ENCODE results near the gene THUMPD3. TPM values are rescaled to one million over a fixed set of nuclear protein-coding genes. Genes with fewer than 3 reads are reported as not detected.

The THUMPD3 gene
- total RNA-seq, 1 donor from 2014 or later, result 43.8 TPM

DNA sequence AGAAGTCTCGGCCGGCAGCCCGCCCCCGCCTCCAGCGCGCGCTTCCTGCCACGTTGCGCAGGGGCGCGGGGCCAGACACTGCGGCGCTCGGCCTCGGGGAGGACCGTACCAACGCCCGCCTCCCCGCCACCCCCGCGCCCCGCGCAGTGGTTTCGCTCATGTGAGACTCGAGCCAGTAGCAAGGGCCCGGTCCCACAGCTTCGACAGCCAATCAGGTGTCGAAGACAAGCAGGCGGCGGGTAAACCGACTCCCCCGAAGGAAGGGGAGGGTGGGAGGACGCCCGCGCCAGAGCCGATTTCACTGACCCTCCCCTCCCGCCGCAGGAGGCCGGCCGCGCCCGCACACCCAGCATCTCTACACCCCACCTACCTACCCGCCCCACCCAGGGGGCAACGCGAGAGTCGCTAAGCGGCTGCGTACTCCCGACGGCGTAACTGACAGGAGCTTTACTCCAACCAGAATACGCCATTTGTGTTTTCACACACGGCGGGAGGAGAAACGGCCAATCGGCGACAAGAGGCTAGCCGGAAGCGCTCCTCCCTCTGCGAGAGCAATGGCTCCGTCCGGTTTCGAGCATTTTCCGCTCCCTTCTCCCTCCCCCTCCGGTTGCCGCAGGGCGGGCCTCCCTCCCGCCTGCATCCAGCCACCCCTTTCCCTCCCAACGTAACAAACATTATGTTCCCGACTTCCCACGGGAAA, 33.9 kb downstream of the THUMPD3 start:
- Histone ChIP-seq H3K27ac (ENCODE audit: low read depth, low read length) (peak overlapping the region; percentile 99), H3K4me1 (ENCODE audit: control insufficient read depth in 3 of 3, insufficient read depth in 3 of 3, low read length in 3 of 3) (peaks cover 29 to 57% (median 41%) of the 10 kb centered on the region in 3 donors), H3K4me3 (ENCODE audit: low read length in 3 of 3) (peak overlapping the region; percentile 81 to 84 (median 83)), H3K27me3 (ENCODE audit: control insufficient read depth in 3 of 3, insufficient read depth in 3 of 3, low read length in 3 of 3) (no peaks in the 10 kb centered on the region), H3K9me3 (ENCODE audit: control insufficient read depth in 3 of 3, low read length in 3 of 3) (no peaks in the 10 kb centered on the region), H3K36me3 (ENCODE audit: control insufficient read depth in 3 of 3, insufficient read depth in 3 of 3, low read length in 3 of 3) (peaks cover 0 to 10% (median 0%) of the 10 kb centered on the region in 3 donors), H3K9ac (ENCODE audit: low read depth in 1 of 3, low read length in 3 of 3) (peak overlapping the region; percentile 81 to 83 (median 82))

DNA sequence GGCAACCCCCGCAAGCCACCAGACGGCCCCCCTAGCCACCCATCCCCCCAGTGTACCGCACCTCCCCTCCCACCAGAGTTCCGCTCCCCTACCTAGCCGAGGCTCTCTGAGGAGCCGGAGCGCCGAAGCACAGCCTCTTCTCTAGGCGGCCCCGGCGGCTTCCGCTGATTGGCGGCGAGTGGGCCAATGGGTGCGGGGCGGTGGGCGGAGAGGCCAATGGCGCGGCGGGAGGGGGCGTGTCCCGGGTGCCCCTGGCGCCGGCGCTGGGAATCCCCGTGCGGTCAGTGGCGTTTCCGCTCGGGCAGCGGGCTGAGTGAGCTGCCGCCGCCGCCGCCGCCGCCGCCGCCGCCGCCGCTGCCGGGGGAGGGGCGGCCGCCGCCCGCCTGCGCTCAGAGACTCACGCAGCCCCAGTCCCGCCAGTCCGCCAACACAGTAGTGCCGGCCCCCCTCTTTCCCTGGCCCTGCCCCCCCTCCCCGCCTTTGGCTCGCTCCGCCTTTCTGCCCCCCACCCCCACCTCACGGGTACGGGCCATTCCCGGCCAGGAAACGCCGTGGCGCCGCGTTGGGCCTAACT, 34.6 kb downstream of the THUMPD3 start, which contains the start of gene SETD5:
TSS of gene SETD5 (plus strand) at position 284 of the 574 bp plus-strand sequence. CDS start 31,324 bp downstream, outside the sequence.
- Histone ChIP-seq H3K27ac (ENCODE audit: low read depth, low read length) (peak within 1 kb of the TSS; percentile 99), H3K4me3 (ENCODE audit: low read length in 3 of 3) (peak within 1 kb of the TSS; percentile 83 to 94 (median 91)), H3K4me1 (ENCODE audit: control insufficient read depth in 3 of 3, insufficient read depth in 3 of 3, low read length in 3 of 3) (peaks cover 32 to 58% (median 47%) of the 10 kb centered on the region in 3 donors), H3K27me3 (ENCODE audit: control insufficient read depth in 3 of 3, insufficient read depth in 3 of 3, low read length in 3 of 3) (no peaks in the 10 kb centered on the region), H3K9ac (ENCODE audit: low read depth in 1 of 3, low read length in 3 of 3) (peak within 1 kb of the TSS; percentile 99 to 100 (median 99)), H3K9me3 (ENCODE audit: control insufficient read depth in 3 of 3, low read length in 3 of 3) (no peaks in the 10 kb centered on the region), H3K36me3 (ENCODE audit: control insufficient read depth in 3 of 3, insufficient read depth in 3 of 3, low read length in 3 of 3) (peaks cover 0 to 10% (median 0%) of the 10 kb centered on the region in 3 donors)

DNA sequence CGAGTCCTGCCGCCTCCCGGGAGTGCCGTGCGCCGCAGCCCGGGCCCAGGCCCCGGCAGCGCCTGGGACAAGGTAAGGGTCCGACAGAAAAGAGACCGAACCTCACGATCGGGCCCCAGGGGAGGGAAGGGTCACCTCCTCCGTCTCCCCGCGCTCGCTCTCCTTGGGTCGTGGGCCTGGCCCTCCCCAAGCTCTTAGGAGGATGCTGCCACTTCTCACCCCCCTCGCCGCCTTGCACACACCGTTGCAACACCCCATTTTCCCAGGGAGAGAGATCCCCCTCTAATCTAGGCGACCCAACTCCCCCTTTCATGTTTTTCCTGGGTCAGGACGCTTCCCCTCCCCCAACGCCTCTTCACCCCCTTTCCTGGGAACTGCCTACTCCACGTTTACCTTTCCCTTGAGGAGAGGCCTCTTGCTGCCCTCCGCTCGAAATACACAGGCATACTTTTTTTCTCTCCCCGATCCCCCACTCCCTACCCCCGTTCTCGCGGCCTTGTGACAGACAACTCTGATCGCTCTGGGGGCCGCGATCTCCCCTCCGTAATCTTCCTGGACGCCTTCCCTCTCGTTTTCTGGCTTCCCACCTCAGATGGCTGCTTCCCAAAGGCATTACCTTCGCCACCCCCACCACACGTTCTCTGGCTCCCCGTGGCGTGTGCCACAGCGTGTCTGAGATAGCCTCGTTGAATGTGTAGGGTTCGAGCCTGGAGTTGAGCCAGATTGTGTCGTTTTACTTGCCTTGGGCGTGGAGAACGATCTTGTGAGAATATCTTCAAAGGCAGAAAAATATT, 35.2 kb downstream of the THUMPD3 start:
- H3K9ac ChIP-seq (ENCODE audit: low read depth in 1 of 3, low read length in 3 of 3), result peak overlapping the region; percentile 99 to 100 (median 99)
- H3K9me3 ChIP-seq (ENCODE audit: control insufficient read depth in 3 of 3, low read length in 3 of 3), result no peaks in the 10 kb centered on the region
- peaks cover 0 to 6% (median 0%) of the 10 kb centered on the region in 3 donors for H3K36me3 ChIP-seq (ENCODE audit: control insufficient read depth in 3 of 3, insufficient read depth in 3 of 3, low read length in 3 of 3)
- H3K4me1 ChIP-seq (ENCODE audit: control insufficient read depth in 3 of 3, insufficient read depth in 3 of 3, low read length in 3 of 3), result peaks cover 38 to 60% (median 54%) of the 10 kb centered on the region in 3 donors
- H3K4me3 ChIP-seq (ENCODE audit: low read length in 3 of 3), result peak overlapping the region; percentile 74 to 94 (median 91)
- H3K27ac ChIP-seq (ENCODE audit: low read depth, low read length), result peak overlapping the region; percentile 99
- H3K27me3 ChIP-seq (ENCODE audit: control insufficient read depth in 3 of 3, insufficient read depth in 3 of 3, low read length in 3 of 3), result no peaks in the 10 kb centered on the region

DNA sequence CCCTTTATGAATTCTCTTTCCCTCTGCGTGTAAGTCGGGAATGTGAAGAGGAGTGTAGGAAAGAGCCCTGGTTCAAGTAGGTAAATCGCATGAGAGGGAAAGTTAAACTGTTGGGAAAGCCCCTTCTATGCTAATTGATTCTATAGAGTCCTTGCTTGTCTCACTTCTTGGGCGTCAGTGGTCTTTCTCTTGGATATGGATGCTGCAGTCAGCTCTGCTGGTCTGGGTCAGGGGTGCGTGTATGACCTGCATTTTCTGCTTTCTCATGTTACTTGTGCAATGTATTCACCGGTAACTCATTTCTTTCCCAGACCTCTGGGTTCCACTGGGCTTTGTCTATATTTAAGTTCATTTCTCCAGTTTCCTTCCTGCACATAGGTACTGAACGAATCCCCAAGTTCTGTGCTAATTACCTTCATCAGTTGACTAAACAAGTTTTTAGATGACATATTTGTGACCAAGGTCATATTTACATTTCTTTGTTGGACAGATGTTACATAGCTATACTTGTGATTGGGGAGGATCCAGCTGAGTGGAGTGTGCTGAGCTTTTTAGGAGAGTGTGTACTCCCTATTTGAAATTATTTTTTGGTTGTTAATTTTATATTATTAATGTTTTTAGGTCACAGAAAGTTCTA, 36.0 kb downstream of the THUMPD3 start:
- Histone ChIP-seq H3K4me3 (ENCODE audit: low read length in 3 of 3) (peak overlapping the region; percentile 74 to 94 (median 91)), H3K27me3 (ENCODE audit: control insufficient read depth in 3 of 3, insufficient read depth in 3 of 3, low read length in 3 of 3) (no peaks in the 10 kb centered on the region), H3K27ac (ENCODE audit: low read depth, low read length) (peak overlapping the region; percentile 99), H3K9ac (ENCODE audit: low read depth in 1 of 3, low read length in 3 of 3) (peak overlapping the region; percentile 99 to 100 (median 99)), H3K36me3 (ENCODE audit: control insufficient read depth in 3 of 3, insufficient read depth in 3 of 3, low read length in 3 of 3) (no peaks in the 10 kb centered on the region), H3K9me3 (ENCODE audit: control insufficient read depth in 3 of 3, low read length in 3 of 3) (no peaks in the 10 kb centered on the region), H3K4me1 (ENCODE audit: control insufficient read depth in 3 of 3, insufficient read depth in 3 of 3, low read length in 3 of 3) (peaks cover 43 to 61% (median 55%) of the 10 kb centered on the region in 3 donors)

DNA sequence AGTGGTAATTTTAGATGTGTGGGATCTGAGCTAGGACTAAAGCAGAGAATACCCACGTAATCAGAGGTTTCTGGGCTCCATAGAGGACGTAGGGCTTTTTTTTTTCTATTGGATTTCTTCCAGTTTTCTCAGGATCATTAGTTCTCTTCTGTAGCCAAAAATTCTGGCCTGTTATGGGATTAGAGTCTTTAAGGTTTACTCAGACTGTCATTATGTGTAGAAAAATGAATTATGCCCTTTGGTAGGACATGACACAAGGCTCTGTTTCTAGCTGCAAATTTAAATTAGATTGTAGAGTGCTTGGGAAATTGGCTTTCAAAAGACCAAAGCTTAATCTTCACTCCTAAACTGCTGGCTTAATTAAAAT, 36.5 kb downstream of the THUMPD3 start:
- Histone ChIP-seq H3K9ac (ENCODE audit: low read depth in 1 of 3, low read length in 3 of 3) (peak overlapping the region; percentile 99 to 100 (median 99)), H3K4me1 (ENCODE audit: control insufficient read depth in 3 of 3, insufficient read depth in 3 of 3, low read length in 3 of 3) (peaks cover 43 to 62% (median 54%) of the 10 kb centered on the region in 3 donors), H3K27ac (ENCODE audit: low read depth, low read length) (peak overlapping the region; percentile 99), H3K27me3 (ENCODE audit: control insufficient read depth in 3 of 3, insufficient read depth in 3 of 3, low read length in 3 of 3) (no peaks in the 10 kb centered on the region), H3K36me3 (ENCODE audit: control insufficient read depth in 3 of 3, insufficient read depth in 3 of 3, low read length in 3 of 3) (no peaks in the 10 kb centered on the region), H3K9me3 (ENCODE audit: control insufficient read depth in 3 of 3, low read length in 3 of 3) (no peaks in the 10 kb centered on the region), H3K4me3 (ENCODE audit: low read length in 3 of 3) (peak overlapping the region; percentile 74 to 94 (median 91))

DNA sequence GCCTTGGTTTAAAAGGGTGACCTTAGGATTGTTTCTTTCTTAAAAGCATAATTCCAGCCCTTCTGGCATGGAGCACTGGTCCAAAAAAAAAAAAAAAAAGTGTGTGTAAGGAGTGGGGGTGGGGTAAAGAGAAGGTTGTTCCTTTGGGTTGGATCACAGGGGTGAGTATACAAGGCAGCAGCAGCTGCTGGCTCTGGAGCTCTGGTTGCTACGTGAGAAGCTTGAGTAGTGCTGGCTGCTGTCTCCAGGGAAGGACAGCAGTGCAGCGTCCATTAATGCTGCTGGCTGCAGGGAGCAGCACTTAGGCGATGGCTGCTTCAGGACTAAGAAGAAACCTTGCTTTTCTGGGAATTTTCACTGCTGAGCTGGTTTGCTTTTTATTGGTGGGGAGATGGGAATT, 36.9 kb downstream of the THUMPD3 start:
- no peaks in the 10 kb centered on the region for H3K36me3 ChIP-seq (ENCODE audit: control insufficient read depth in 3 of 3, insufficient read depth in 3 of 3, low read length in 3 of 3)
- no peaks in the 10 kb centered on the region for H3K9me3 ChIP-seq (ENCODE audit: control insufficient read depth in 3 of 3, low read length in 3 of 3)
- no peaks in the 10 kb centered on the region for H3K27me3 ChIP-seq (ENCODE audit: control insufficient read depth in 3 of 3, insufficient read depth in 3 of 3, low read length in 3 of 3)
- peaks cover 42 to 62% (median 54%) of the 10 kb centered on the region in 3 donors for H3K4me1 ChIP-seq (ENCODE audit: control insufficient read depth in 3 of 3, insufficient read depth in 3 of 3, low read length in 3 of 3)
- H3K4me3 ChIP-seq (ENCODE audit: low read length in 3 of 3), result peak overlapping the region; percentile 74 to 94 (median 91)
- H3K9ac ChIP-seq (ENCODE audit: low read depth in 1 of 3, low read length in 3 of 3), result peak overlapping the region; percentile 99 to 100 (median 99)
- H3K27ac ChIP-seq (ENCODE audit: low read depth, low read length), result peak overlapping the region; percentile 99

DNA sequence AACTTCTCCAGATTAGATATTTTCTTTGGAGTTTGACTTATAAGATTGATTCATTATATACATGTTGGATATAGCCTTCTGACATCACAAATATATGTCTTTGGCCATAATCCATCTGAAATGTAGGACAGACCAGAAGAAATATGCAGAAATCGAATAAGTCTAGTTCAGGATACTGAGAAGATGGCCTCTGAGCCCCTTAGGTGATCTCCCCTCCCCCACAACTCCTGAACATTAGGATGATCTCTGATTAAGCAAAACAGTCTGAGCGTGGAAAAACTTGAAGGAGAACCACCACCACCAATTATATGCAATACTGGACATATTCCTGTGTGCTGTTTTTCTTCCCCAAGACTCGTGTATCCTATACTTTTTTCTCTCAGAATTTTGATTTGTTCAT, 37.8 kb downstream of the THUMPD3 start:
- Histone ChIP-seq H3K27me3 (ENCODE audit: control insufficient read depth in 3 of 3, insufficient read depth in 3 of 3, low read length in 3 of 3) (no peaks in the 10 kb centered on the region), H3K4me3 (ENCODE audit: low read length in 3 of 3) (no peak overlapping the region), H3K9ac (ENCODE audit: low read depth in 1 of 3, low read length in 3 of 3) (peak overlapping the region in 2 of 3 donors; percentile 2 to 34), H3K4me1 (ENCODE audit: control insufficient read depth in 3 of 3, insufficient read depth in 3 of 3, low read length in 3 of 3) (peaks cover 43 to 62% (median 53%) of the 10 kb centered on the region in 3 donors), H3K27ac (ENCODE audit: low read depth, low read length) (peak overlapping the region; percentile 46), H3K36me3 (ENCODE audit: control insufficient read depth in 3 of 3, insufficient read depth in 3 of 3, low read length in 3 of 3) (no peaks in the 10 kb centered on the region), H3K9me3 (ENCODE audit: control insufficient read depth in 3 of 3, low read length in 3 of 3) (no peaks in the 10 kb centered on the region)

DNA sequence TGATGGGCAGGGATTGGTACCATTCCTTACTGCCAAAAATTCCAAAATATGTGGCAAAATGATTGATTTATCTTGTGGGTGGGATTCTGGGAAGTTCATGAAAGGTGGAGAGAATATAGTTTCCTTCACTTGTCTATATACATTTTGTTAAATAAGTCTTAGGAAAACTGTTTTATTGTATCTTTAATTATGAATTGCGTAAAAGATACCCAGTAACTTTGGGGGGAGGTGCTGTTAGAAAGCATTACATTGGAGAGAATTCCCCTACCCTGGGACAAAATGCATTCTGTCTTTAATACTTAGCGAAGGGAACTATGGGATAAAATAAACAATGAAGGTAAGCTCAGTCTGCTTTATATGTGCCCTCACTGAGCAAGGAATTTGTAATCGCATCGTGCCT, 39.1 kb downstream of the THUMPD3 start:
- H3K9ac ChIP-seq (ENCODE audit: low read depth in 1 of 3, low read length in 3 of 3), result no peak overlapping the region
- peak overlapping the region; percentile 27 for H3K27ac ChIP-seq (ENCODE audit: low read depth, low read length)
- H3K27me3 ChIP-seq (ENCODE audit: control insufficient read depth in 3 of 3, insufficient read depth in 3 of 3, low read length in 3 of 3), result no peaks in the 10 kb centered on the region
- H3K9me3 ChIP-seq (ENCODE audit: control insufficient read depth in 3 of 3, low read length in 3 of 3), result no peaks in the 10 kb centered on the region
- no peaks in the 10 kb centered on the region for H3K36me3 ChIP-seq (ENCODE audit: control insufficient read depth in 3 of 3, insufficient read depth in 3 of 3, low read length in 3 of 3)
- H3K4me1 ChIP-seq (ENCODE audit: control insufficient read depth in 3 of 3, insufficient read depth in 3 of 3, low read length in 3 of 3), result peaks cover 39 to 61% (median 50%) of the 10 kb centered on the region in 3 donors
- no peak overlapping the region for H3K4me3 ChIP-seq (ENCODE audit: low read length in 3 of 3)

DNA sequence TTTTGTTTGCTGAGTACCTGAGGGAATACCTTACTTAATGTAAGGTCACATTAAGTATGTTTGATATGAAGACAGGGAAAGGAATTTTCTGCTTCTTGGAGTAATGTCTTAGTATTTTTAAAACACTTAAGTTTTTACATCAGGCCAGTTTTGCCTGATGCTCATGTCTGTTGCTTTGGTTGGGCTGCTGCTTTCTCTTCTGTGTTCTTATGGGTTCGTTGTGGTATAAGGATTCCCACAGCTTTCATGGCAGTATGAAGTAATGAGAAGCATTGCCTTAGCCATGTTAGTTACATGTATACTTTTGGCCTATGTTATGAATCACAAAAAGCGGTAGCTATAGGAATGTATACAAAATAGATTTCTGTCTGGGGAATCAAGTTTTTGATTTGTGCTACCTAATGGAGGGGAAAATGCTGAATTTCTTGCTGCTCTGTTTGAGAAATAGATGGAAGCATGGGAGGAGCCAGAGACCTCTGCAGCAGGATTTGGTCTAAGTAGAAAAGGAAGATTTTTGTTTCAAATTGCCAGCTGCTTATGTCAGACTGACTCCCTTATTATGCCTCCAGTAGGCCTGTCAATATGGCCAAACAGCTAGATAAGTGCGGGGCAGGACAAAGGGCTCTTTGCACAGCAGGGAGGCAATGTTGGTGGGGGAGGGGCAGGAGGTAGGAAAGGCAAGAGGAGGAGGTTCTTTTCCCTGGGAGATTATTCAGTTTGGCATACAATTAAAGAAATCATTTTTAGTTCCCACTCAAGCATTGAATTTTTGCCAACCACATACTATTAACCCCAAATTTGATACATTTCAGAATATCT, 39.8 kb downstream of the THUMPD3 start:
- peak overlapping the region in 1 of 3 donors; percentile 16 for H3K4me3 ChIP-seq (ENCODE audit: low read length in 3 of 3)
- H3K36me3 ChIP-seq (ENCODE audit: control insufficient read depth in 3 of 3, insufficient read depth in 3 of 3, low read length in 3 of 3), result no peaks in the 10 kb centered on the region
- no peaks in the 10 kb centered on the region for H3K9me3 ChIP-seq (ENCODE audit: control insufficient read depth in 3 of 3, low read length in 3 of 3)
- H3K27ac ChIP-seq (ENCODE audit: low read depth, low read length), result peak overlapping the region; percentile 27
- H3K4me1 ChIP-seq (ENCODE audit: control insufficient read depth in 3 of 3, insufficient read depth in 3 of 3, low read length in 3 of 3), result peaks cover 39 to 61% (median 53%) of the 10 kb centered on the region in 3 donors
- no peak overlapping the region for H3K9ac ChIP-seq (ENCODE audit: low read depth in 1 of 3, low read length in 3 of 3)
- H3K27me3 ChIP-seq (ENCODE audit: control insufficient read depth in 3 of 3, insufficient read depth in 3 of 3, low read length in 3 of 3), result no peaks in the 10 kb centered on the region

Data from skeletal muscle tissue (tissue), 4 donors.